Stimulated activated CD8-positive, alpha-beta memory T cell treated with anti-CD3 and anti-CD28 coated beads, Interleukin-12 subunit alpha, Interleukin-12 subunit beta, amount 100 ng/mL, for 24 hours (primary cell): Measurements from ENCODE around the gene CNN3.
"Not testable (repeated sequence)": the region's sequence is repeated elsewhere in the genome, so short reads cannot be mapped to it uniquely, and the experiment has no call there.

Experiments
- DNase-seq: peaks from one replicate; pipeline ENCODE4 v3.0.0-alpha.2; 2020; ENCODE audit errors: extremely low read depth

The CNN3 gene

DNA sequence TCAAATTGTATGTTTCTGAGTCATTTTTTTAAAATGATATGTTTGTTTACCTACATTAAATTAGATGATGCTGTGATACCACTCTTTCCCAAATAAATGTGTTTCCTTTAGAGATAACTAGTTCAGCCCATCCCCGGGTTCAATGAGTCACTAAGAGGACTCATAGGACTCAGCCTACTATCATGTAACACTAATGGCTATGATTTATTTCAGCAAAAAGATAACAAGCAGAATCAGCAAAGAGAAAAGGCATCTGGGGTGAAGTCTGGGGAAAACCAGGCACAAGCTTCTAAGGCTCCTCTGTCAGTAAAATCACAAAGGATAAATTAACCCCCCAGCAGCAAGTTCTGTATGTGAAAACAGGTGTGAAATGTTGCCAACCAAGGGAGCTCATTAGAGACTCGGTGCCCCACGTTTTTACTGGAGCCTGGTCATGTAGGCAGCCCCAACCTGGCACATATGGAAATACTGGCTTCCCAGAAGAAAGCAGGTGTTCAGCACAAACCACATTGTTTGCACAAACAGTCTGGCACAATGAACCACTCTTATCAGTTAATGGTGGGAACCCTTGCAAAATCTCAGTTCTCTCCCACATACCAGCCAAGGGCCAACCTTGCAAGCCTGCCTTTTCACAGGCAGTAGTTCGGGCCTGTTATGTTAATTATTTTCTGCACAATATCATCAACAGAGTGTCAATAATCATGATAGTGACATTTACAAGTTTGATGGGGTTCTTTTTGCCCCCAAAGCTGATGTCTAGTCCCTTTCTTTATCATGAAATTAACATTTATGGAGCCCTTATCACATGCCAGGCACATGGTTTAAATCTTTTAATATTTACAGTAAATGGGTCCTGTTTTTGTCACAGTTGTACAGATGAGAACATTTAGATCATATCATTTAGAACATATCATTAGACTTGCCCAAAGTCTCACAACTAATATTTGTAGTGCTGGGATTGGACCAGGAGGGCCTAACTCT is 23.1 kb upstream of the CNN3 start:
- DNase-seq, result no peak

- DNase-seq, result no peak
Measured at GRCh38 chr1:94947437-94947836, 20.5 kb upstream of the CNN3 start.

GRCh38 chr1:94946886-94947285 is 20.0 kb upstream of the CNN3 start:
- DNase-seq, result no peak

- DNase-seq, result no peak
Measured at GRCh38 chr1:94942171-94943128, 15.5 kb upstream of the CNN3 start.

GRCh38 chr1:94941480-94941879 is 14.6 kb upstream of the CNN3 start:
- DNase-seq, result not testable (repeated sequence)

GRCh38 chr1:94940738-94941137 is 13.8 kb upstream of the CNN3 start:
- DNase-seq, result no peak

- no peak for DNase-seq
Measured at GRCh38 chr1:94937820-94938219, 10.9 kb upstream of the CNN3 start.

GRCh38 chr1:94936861-94937620 is 10.1 kb upstream of the CNN3 start:
- no peak for DNase-seq

DNA sequence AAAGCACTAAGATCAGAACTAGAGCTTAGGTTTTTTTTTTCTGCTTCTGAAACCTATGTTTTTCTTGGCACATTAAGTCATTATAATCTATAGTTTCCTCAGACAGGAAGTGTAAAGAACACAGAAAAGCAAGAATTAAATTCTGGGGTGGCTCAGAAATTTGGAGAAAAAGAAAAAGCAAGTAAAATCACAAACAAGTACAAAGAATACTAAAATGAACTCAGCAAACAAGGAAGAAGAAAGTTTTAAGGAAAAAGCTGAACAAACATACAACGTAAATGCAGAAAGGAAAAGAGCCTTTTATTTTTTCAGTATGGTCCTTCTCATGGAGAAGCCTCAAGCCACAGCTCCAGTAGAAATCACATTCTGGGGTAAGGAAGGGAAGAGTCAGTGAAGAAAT is 8.6 kb upstream of the CNN3 start:
- no peak for DNase-seq

DNA sequence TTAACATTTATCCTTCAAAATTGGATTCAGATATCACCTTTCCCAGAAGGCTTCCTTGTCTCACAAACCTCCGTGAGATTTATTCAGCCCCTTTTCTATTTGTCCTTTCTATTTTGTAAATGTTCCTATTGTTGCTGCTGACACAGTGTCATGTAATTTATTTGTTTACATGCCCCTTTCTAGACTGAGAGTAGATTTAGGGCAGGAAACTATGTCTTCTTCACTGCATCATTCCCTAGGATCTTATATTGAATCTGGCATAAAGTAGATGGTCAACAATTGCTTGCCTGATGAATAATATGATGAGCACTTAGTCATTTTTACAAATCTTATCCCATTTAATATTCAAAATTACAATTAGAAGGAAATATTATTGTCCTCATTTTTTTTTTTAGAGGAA is 8.1 kb upstream of the CNN3 start:
- DNase-seq, result no peak

DNA sequence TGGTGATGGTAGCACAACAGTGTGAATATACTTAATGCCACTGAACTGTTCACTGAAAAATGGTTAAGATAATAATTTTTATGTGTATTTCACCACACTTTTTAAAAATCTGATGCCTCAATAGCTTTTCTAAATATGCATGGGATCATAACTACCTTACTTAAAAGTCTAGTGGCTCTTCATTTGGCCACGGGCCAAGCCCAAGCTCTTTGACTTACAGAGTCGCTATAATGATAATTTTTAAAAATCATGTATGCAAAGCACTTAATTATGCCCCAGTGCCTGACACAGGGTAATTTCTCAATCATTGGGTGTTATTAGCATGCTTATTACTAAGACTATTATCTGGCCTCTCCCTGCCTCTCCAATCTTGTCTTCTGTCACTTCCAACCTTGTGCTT is 7.6 kb upstream of the CNN3 start:
- no peak for DNase-seq

DNA sequence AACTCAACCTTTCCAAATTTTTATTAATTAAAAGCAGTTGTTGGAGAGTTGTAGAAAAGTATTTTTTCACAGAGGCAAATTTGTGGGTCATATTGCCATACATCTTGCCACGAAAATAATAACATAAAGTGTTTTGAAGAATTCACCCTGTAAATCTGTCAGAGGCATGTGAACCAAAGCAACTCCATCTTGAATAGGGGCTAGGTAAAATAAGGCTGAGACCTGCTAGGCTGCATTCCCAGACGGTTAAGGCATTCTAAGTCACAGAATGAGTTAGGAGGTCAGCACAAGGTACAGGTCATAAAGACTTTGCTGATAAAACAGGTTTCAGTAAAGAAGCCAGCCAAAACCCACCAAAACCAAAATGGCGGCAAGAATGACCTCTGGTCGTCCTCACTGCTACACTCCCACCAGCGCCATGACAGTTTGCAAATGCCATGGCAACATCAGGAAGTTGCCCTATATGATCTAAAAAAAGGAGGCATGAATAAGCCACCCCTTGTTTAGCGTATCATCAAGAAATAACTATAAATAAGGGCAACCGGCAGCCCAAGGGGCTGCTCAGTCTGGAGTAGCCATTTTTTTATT is 4.4 kb upstream of the CNN3 start:
- DNase-seq, result no peak

GRCh38 chr1:94929351-94930217 is 2.7 kb upstream of the CNN3 start:
- no peak for DNase-seq

DNA sequence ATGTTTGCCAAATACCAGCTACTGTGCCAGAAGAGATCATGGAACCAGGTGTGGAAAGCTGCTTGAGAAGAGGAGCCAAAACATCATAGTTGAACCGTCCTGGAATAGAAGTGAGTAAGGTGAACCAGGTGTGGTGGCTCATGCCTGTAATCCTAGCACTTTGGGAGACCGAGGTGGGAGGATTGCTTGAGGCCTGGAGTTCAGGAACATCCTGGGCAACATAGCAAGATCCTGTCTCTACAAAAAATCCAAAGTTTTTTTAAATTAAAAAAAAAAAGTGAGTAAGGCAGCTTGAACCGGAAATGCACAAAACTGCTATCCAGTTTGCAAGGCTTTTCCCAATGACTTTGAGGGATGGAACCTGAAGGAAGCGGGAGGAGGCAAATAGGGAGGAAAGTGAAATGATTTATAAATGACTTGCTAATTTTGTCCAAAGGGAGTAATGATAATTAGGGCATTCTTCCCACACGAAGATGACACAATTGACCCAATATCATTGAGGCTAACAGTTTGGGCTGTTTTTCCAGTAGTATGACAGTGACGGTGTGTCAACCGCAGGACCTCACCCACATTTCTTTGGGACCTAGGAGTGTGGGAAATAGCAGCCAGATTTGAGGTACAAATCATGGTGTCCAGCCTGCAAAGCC is 1.5 kb upstream of the CNN3 start:
- DNase-seq, result no peak

GRCh38 chr1:94927405-94928175 is 680 bp upstream of the CNN3 start:
- no peak for DNase-seq

- no peak for DNase-seq
Measured at GRCh38 chr1:94926126-94926914, 590 bp downstream of the CNN3 start.

DNA sequence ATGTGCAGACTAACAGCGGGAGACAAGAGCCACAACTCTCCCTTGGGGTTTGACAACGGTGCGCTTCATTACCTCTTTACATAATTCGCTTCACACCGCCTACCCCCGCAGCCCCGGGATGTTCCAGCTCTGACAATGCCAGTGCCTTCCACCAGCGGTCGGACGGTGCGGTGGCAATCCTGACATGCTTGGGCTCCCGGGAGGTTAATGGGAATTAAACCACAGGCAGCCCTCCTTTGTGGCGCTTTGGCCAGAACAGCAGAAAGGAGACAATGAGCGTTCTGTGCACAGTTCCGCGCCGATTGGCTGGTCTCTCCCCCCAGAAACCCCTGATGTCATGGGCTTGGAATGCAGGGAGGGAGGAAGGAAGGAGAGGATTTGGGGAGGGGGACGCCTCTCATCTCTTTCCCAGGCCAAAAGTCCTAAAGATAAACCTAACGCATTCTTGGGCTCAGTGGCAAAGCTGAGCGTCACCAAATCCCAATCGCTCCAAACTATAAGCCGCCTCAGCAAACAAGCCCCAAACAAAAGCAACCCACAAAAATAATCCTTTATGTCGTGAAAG is 1.3 kb downstream of the CNN3 start:
- no peak for DNase-seq

- DNase-seq, result no peak
Measured at GRCh38 chr1:94925004-94925403, 1.9 kb downstream of the CNN3 start.
